MV-4-11 (cell line): ENCODE measurements around the gene KIF2A.
"Not testable (repeated sequence)": the region's sequence is repeated elsewhere in the genome, so short reads cannot be mapped to it uniquely, and the experiment has no call there.

Experiments used
- DNase-seq: peaks from one replicate; lab custom pipeline; 2025; lab: John Stamatoyannopoulos, UW

The KIF2A gene

DNA sequence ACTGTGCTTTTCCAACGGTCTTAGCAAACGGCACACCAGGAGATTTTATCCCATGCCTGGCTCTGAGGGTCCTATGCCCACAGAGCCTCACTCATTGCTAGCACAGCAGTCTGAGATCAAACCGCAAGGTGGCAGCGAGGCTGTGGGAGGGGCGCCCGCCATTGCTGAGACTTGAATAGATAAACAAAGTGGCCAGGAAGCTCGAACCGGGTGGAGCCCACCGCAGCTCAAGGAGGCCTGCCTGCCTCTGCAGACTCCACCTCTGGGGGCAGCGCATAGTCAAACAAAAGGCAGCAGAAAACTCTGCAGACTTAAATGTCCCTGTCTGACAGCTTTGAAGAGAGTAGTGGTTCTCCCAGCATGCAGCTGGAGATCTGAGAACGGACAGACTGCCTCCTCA lies 14.2 kb upstream of the KIF2A start:
- DNase-seq, result not testable (repeated sequence)

DNA sequence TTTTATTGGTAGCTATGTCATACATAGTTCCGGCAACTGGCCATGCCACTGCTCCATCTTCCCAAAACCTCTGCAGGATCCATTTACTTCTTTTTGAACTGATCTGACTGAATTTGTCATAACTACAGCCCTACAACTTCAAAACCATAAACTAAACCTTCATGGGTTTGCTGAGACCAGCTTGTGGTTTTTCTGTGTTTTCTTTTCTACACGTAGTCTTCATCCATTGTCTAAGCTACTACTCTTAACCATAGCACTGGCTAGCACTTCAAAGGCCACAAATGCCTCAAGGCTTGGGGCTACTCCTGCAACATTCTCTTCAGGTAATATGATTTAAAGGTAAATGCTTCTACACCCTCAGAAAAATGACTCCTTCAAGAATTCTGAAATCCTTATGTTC lies 9.0 kb upstream of the KIF2A start:
- DNase-seq, result peak; percentile 12

DNA sequence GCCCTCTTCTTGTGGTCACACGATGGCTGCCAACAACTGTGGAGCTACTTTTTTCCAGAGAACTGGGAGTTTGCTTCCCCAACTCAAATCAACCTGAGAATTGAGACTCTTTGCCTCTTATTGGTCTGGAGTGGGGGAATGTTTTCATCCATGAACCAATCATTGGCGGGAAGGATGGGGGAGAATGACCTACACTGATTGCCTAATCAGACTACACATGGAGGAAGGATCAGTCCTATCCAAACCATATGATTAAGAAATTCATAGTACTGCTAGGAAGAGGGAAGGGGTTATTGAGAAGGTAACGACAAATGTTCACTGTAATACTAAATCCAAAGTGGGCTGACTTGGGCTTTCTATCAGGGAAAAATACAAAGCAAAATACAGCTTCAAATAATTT lies 7.9 kb upstream of the KIF2A start:
- no peak for DNase-seq

DNA sequence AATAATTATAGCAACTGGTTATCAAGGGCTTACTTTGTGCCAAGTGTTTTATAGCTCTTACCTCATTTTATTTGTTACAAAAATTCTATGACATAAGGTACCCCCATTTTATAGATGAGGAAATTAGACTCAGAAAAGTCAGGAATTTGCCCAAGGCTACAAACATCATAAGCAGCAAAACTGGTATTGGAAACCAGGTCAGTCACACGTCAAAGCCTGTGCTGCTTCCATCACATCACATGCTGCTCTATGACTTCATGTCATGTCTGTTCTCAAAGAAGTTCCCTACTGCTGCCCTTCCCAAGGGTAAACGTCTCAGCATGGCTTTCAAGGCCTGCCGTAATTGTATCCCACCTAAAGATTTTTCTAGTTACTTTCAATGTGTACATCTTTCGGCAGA lies 6.9 kb upstream of the KIF2A start:
- no peak for DNase-seq

DNA sequence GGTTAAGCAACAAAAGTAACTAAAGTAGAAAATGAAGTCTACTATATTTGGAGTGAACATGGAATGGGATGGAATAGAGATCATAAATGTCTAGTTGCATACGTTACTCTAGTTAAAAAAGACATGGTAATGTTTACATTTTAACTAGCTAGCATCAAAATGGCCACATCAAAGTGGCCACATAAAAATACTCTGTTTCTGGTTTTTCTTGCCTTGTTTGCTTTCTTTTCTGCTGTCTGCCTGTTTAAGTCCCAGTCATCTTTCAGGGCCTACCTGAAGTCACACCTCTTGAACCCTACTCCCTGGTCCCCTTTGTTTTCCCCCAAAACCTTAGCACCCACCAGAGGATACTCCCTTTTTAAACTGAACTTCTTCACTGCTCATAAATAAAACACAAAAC lies 6.4 kb upstream of the KIF2A start:
- no peak for DNase-seq

DNA sequence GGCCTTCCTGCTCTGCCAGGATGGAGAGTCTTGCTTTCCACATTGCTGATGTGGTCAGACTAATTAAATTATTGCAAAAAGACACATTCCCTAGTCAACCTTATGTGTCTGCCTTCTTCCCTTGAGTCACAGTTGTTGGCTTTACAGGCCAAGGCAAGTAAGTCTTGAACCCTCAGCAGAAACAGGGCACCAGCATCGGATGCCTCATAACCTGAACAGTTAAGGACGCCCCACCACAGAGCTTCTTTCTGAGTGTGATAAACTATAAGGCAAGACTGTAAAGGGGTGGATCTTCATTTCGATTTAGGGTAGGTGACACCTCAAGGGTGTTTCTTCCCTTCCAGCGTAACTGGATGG lies 670 bp upstream of the KIF2A start:
- no peak for DNase-seq

DNA sequence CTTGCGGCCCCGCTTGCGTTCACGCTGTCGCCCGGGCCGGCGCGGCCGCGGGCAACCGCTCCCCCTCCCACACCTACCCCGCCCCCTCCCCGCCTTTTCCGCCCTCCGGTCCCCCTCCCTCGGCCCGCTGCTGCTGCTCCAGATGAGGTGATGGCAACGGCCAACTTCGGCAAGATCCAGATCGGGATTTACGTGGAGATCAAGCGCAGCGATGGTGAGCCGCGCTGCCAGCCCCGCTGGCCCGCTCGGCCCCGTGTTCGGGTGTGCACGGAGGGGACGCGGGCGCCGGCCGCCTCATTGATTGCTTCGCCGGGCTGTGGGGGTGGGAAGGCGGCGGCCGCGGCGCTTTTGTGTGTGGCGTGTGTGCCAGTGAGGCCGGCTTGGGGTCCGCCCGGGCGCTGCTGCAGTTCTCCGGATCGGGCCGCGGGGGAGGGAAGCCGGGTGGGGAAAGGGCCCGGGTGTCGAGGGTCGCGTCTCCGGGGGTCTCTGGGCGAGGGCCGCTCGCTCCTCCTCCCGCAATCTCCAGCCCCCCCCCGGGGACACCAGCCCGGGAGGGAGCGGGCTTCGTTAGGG lies 403 bp downstream of the KIF2A start:
- DNase-seq, result no peak

DNA sequence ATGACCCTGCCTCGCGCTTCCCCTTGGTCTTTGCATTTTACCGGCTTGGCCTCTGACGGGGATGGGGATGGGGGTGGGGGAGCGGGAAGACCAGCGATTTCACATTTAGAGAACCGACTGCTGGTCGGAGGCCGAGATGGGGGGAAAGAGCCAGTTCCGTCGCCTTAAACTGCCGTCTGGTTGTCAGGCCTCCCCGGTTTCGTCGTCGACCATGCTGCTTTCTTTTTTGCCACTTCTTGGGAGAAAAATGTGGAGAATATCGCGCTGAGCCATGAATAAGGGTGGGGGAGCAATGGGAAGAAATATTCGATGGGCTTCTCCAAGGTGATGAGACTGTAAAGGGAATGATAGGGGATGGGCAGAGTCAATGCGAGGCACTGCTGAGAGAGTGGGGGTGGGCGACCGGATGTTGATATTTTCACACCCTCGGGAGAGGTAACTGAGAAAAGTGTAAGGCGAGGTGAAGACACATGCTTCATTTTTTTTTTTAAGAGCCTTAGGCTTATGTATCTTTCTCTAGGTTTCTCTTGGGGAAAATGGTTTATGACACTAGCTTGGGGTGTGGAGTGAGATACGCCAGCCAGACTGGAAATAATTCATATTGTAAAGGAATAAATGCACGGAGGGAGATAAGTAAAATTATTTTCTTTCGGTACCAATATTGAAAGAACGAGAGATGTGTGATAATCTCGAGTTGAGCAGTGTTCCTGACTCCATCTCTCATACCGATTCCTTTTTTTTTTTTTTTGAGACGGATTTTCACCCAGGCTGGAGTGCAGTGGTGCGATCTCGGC lies 1.1 kb downstream of the KIF2A start:
- peak; percentile 40 for DNase-seq

DNA sequence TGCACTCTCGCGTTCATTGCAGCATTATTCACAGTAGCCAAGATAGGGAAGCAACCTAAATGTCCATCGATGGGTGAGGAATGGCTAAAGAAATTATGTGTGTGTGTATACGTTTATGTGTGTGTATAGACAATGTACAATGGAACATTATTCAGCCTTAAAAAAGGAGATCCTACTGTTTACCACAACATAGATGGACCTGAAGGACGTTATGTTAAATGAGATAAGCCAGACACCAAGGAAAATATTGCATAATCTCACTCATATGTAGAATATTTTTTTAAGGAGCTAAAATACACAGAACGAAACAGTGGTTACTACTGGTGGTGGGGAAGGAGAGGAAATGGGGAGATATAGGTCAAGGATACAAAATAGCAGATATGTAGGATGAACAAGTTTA lies 2.4 kb downstream of the KIF2A start:
- peak; percentile 43 for DNase-seq

DNA sequence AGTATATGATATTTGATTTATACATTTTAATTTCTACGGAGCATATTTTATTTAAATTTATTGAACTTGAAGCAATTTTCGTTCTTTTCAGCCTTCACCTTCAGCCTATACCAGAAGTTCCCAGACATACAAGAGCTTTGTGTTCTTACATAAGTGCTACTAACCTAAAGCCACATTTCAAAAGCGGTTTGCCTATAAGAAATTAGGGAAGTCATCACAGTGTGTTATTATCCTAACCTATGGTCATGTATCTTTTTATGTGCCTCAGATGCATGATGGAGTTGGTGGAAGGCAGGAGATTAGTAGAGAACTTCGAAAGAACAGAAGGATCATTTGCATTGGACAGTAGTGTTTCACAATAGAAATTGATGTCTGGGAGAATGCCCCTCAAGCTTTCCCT lies 3.1 kb downstream of the KIF2A start:
- DNase-seq, result peak; percentile 65

DNA sequence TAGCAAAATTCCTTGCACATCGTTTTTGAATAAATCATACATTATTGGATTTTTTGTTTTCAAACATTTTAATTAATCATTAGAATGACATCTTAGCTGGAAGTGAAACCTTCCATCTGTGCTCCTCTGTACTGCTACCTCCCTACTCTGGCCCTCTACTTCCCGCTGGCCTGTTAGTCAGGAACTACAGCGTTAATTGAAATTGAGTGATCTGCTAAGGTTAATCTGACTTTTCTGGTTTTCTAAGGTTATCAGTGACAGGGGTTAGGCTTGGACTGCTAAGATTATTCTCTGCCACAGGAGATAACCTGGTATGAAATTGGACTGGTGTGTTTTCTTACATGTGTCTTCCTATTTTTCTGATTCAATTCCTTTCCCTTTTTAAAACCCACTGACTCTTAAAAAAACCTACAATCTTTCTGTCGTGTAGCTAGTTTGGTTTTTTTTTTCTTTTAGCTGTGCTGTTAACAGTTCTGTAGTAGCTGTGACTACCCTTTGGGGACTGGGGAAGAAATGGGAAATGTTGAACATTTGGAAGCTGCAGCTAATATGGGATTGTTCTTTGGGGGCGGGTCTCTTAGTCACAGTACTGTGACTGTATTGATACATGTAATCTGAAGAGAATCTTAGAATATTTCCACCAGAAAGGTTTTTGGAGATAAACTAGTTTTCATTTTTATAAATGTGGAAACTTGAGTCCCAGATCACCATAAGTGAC lies 4.6 kb downstream of the KIF2A start:
- DNase-seq, result peak; percentile 17

DNA sequence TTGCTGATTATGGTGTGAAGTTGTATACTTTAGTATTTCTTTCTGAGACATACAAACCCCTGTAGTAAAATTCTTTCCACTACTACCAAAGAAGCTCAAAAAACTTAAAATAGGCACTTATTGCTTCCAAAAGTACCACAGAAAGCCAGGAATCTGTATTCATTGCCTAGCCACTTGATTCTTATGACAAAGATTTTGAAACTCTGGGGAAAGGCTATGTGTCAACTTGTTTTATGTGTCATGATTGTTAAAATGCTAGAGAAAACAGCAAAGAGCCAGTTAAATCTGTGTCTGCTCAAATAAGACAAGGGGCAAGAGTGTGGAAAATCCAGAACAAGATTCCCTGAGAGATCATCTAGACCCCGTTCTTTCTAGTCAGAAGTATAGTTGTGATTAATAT lies 6.0 kb downstream of the KIF2A start:
- DNase-seq, result no peak

DNA sequence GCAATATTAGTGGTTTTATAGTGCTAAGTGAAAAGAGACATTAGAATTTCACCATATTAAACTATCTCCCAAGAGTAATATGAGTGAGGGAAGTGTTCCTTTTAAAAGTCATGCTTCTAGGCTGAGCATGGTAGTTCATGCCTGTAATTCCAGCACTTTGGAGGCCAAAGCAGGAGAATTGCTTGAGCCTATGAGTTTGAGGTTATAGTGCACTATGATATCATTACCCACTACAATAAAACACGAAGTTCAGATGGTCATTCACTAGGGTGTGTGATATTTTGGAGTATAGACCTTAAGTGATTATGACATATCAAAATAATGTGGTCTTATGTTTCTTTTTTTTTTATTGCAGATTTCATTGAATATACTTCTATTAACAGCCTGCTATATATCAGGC lies 6.7 kb downstream of the KIF2A start:
- no peak for DNase-seq

DNA sequence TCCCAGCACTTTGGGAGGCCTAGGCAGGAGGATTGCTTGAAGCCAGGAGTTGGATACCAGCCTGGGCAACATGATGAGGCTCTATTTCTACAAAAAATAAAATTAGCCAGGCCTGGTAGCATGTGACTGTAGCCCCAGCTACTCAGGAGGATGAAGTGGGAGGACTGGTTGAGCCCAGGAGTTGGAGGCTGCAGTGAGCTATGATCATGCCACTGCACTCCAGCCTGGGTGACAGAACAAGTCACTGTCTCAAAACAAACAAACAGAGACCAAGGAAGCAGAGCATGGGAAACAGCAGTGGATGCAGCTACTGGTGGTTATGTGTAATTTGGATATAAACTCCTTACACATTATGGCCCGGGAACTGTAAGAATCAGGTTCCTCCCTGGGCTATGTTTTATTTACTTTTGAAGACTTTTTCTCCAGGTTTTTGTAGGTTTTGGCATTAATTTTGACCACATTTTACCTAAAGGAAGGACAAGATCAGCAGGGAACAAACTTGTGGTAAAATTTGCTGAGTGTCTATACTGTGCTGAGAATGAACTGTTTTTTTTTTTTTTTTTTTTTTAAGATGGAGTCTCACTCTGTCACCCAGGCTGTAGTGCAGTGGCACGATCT lies 8.3 kb downstream of the KIF2A start:
- no peak for DNase-seq

DNA sequence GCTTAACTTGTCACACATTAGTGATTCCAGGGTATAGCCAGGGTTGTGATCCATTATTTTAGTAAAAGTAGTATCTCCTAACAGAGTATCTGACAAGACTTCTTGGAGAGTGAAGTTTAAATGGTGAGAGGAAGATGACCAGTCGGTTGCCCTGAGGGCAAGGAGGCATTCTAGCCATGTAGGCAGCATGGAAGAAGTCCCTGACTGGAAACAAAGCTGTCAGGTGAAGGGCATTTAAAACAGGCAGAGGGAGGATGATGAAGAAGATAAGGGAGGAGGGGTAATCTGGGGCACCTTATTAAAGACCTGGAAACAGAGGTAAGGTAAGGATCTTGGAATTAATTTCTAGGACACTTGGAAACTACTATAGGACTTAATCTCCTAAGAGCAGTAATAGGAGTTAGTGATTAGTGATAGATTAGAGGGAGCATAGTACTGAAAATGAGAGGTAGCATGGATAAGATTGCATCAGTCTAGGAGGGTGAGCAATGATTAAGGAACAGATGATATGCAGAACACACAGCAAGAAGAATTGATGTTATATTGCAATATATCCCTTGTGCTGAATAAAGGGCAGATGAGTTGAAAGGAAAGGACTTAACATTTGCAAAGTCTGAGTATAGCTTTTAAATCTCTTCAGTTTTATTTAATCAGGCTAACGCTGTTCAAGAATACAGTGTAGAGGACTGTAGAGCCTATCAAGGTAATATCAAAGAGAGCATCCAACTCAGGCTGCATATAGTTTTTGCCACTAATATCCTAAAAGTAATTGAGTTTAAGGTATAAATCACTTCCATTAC lies 9.6 kb downstream of the KIF2A start:
- no peak for DNase-seq

DNA sequence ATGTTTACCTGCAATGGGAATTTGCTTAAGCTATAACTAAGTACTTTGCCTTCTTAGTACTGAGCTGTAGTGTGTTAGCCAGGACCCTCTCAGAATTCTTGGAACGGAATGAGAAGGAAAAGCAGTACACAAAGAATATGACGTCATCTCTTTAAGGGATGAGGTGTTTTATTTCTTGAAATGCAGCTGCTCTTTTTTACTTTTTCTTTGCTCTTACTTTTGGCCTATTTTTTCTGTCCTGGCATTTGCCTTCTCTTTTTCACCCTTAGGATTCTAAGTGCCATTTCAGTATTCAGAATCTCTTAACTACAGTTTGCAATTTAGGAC lies 10.1 kb downstream of the KIF2A start:
- DNase-seq, result no peak

DNA sequence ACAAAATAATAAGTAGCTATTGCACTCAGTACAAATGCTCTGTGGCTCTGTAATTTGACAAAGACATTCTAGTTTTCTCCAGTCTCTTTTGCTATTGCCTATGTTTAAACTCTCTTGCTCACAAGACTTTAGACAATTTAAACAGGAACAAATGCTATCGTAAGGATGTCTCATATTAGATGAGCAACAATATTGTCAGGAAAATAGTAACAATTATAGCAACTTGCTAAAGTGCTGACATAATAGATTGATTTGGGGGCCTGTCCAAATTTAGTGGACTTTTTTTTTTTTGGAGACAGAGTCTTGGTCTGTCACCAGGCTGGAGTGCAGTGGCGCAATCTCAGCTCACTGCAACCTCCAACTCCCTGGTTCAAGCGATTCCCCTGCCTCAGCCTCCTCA lies 11.8 kb downstream of the KIF2A start:
- DNase-seq, result no peak

DNA sequence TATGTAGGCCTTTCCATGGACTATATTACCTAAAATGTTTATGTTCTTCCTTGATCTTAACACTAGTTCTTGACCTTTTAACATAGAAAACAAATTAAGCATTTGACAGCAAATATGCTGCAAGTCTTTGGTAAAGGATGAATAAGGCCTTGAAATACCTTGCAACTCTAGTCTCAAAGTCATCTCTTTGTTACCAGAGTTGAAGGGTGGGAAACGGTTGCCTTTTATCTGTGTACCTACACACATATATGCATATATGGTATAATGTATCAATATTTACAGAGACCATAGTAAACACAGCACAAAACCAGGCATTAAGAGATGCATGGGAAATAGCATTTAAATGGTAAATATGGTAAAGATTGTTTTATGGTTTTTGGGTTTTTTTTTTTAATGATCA lies 16.5 kb downstream of the KIF2A start:
- DNase-seq, result no peak

DNA sequence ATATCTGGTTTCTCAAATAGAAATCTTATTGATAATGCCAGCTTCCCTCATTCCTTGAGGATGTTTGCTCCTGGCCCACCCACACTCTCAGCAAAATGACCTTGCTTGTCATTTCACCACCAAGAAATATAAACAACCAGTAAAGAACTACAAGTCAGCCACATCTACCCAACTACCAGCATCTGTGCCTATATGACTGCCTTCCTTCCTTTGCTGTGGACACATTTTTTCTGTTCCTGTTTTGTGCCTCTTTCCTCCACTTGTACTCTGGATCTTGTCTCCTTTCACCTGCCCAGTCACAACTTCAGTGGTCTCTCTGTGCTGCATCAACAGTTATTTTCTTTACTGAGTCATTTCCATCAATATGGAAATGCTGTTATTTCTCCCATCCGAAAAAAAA lies 20.3 kb downstream of the KIF2A start:
- peak; percentile 39 for DNase-seq

DNA sequence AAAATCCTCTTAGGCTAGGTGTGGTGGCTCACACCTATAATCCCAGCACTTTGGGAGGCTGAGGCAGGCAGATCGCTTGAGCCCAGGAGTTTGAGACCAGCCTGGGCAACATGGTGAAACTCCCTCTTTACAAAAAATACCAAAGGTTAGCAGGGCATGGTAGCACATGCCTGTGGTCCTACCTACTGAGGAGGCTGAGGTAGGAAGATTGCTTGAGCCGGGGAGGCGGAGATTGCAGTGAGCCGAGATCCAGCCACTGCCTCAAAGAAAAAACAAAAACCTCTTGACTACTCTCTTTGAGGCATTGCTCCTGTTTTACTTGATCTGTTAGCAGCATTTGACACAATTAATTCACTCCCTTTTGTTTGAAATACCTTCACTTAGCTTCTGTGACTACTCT lies 20.7 kb downstream of the KIF2A start:
- no peak for DNase-seq

DNA sequence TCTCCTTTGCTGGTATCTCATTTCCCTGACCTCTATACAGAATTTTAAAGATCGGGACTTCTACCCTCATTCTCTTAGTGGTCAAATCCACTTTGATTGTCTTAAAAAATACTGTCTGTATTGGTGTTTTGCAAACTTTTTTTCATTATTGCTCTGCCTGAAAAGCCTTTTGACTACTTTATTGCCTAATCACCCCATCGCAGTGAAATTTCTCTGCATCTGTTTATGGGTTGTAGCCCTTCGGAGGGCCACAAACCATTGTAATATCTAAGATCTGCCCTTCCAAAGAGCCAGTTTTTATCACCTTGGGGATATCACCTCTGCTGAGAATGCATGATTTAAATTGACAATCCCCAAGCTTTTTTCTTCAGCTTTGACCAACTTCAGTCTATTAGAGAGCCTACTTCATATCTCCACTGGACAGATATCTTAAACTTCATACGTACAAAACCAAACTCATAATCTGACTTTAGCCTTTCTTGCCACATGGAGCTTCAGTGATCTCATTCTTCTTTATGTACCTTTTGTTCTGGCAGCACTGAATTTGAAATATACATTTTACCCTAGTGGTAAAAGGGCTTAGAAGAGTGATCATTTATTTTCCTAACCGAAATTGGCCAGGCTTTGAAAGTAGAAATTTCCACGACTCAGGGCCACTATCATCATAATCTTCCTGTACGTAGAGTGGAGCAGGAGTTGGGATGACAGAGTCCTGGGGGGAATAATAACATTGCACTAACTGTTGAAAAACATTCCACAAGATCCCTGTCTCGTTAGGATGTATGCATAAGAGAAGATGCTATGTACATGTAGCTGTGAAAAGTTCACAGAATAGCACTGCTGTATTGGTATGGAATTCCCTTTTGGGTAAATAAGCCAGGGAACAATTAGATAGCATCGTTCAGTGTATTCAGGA lies 21.4 kb downstream of the KIF2A start:
- DNase-seq, result no peak
